H9 (cell line): ENCODE data around the gene CDH23. TPM values are rescaled to one million over a fixed set of nuclear protein-coding genes. Genes with fewer than 3 reads are reported as not detected.

ENCODE experiments used
- DNase-seq: peaks from one replicate; pipeline ENCODE4 v3.0.0-alpha.2; 2017
- H2AFZ ChIP-seq: one replicate; pipeline ENCODE4 v1.6.1; 2013; ENCODE audit warnings: mild to moderate bottlenecking, low read length, control low read depth, moderate library complexity
- H2AK5ac ChIP-seq: 2 replicates; pipeline ENCODE4 v1.6.1; 2013; ENCODE audit warnings: low read length, control low read depth, mixed read lengths; ENCODE audit not compliant: insufficient read length
- H2BK120ac ChIP-seq: one replicate; pipeline ENCODE4 v1.6.1; 2013; ENCODE audit warnings: low read depth, mild to moderate bottlenecking, low read length, control low read depth, inconsistent platforms; ENCODE audit not compliant: poor library complexity, severe bottlenecking
- H2BK12ac ChIP-seq: 2 replicates; pipeline ENCODE4 v1.6.1; 2013; ENCODE audit warnings: low read length, control low read depth, mixed read lengths, low read depth; ENCODE audit not compliant: insufficient read length
- H2BK15ac ChIP-seq: 2 replicates; pipeline ENCODE4 v1.6.1; 2013; ENCODE audit warnings: low read depth, low read length, control low read depth
- H2BK20ac ChIP-seq: one replicate; pipeline ENCODE4 v1.6.1; 2013; ENCODE audit warnings: low read depth, mild to moderate bottlenecking, low read length, control low read depth, inconsistent platforms; ENCODE audit not compliant: poor library complexity, severe bottlenecking
- H2BK5ac ChIP-seq: 2 replicates; pipeline ENCODE4 v1.6.1; 2013; ENCODE audit warnings: low read length, control low read depth, mixed read lengths; ENCODE audit not compliant: insufficient read length
- H3K14ac ChIP-seq: 2 replicates; pipeline ENCODE4 v1.6.1; 2013; ENCODE audit warnings: low read length, control low read depth; ENCODE audit not compliant: insufficient read depth
- H3K18ac ChIP-seq: 2 replicates; pipeline ENCODE4 v1.6.1; 2013; ENCODE audit warnings: low read depth, mild to moderate bottlenecking, mixed read lengths, low read length, control low read depth; ENCODE audit not compliant: insufficient read length
- H3K23ac ChIP-seq: 2 replicates; pipeline ENCODE4 v1.6.1; 2013; ENCODE audit warnings: low read length, control low read depth, mixed read lengths, low read depth; ENCODE audit not compliant: insufficient read length
- H3K23me2 ChIP-seq: 2 replicates; pipeline ENCODE4 v1.6.1; 2013; ENCODE audit warnings: low read depth, mild to moderate bottlenecking, mixed read lengths, low read length, control low read depth; ENCODE audit not compliant: insufficient read length, poor library complexity, severe bottlenecking
- H3K27ac ChIP-seq: 2 replicates; pipeline ENCODE4 v1.5.1; 2013; ENCODE audit warnings: low read length, control low read depth, mixed read lengths, low read depth; ENCODE audit not compliant: insufficient read length
- H3K27me3 ChIP-seq: 2 replicates; pipeline ENCODE4 v1.6.1; 2013; ENCODE audit warnings: low read length, control low read depth, inconsistent platforms; ENCODE audit not compliant: insufficient read depth
- H3K4ac ChIP-seq: 2 replicates; pipeline ENCODE4 v1.6.1; 2013; ENCODE audit warnings: low read depth, mild to moderate bottlenecking, control low read depth, inconsistent platforms, low read length, moderate library complexity
- H3K4me1 ChIP-seq: 2 replicates; pipeline ENCODE4 v1.6.1; 2013; ENCODE audit warnings: low read length, control low read depth, inconsistent platforms; ENCODE audit not compliant: insufficient read depth
- H3K4me2 ChIP-seq: 2 replicates; pipeline ENCODE4 v1.6.1; 2013; ENCODE audit warnings: low read length, control low read depth, mixed read lengths; ENCODE audit not compliant: insufficient read length, insufficient read depth
- H3K56ac ChIP-seq: 2 replicates; pipeline ENCODE4 v1.6.1; 2013; ENCODE audit warnings: low read depth, mild to moderate bottlenecking, mixed read lengths, low read length, control low read depth; ENCODE audit not compliant: insufficient read length
- H3K79me1 ChIP-seq: 2 replicates; pipeline ENCODE4 v1.6.1; 2013; ENCODE audit warnings: low read depth, mild to moderate bottlenecking, moderate library complexity, low read length, control low read depth, inconsistent platforms; ENCODE audit not compliant: insufficient read depth, poor library complexity, severe bottlenecking
- H3K79me2 ChIP-seq: 2 replicates; pipeline ENCODE4 v1.6.1; 2013; ENCODE audit warnings: low read length, control low read depth, inconsistent platforms; ENCODE audit not compliant: insufficient read depth
- H3K9ac ChIP-seq: 2 replicates; pipeline ENCODE4 v1.6.1; 2013; ENCODE audit warnings: low read length, control low read depth, mixed read lengths; ENCODE audit not compliant: insufficient read length; ENCODE audit errors: extremely low read depth
- H3K9me3 ChIP-seq: one replicate; pipeline ENCODE4 v1.6.1; 2013; ENCODE audit warnings: low read depth, low read length, inconsistent platforms; ENCODE audit not compliant: control insufficient read depth
- H3T11ph ChIP-seq: one replicate; pipeline ENCODE4 v1.6.1; 2013; ENCODE audit warnings: mild to moderate bottlenecking, low read length, control low read depth, inconsistent platforms
- H4K20me1 ChIP-seq: one replicate; pipeline ENCODE4 v1.6.1; 2013; ENCODE audit not compliant: control insufficient read depth, insufficient read length, insufficient read depth
- H4K5ac ChIP-seq: 2 replicates; pipeline ENCODE4 v1.6.1; 2013; ENCODE audit warnings: low read depth, mild to moderate bottlenecking, mixed read lengths, low read length, control low read depth; ENCODE audit not compliant: insufficient read length
- H4K8ac ChIP-seq: replicated peaks from 2 replicates; pipeline ENCODE4 v1.6.1; 2013; ENCODE audit warnings: low read length, control low read depth, mixed read lengths, low read depth; ENCODE audit not compliant: insufficient read length
- H4K91ac ChIP-seq: 2 replicates; pipeline ENCODE4 v1.6.1; 2013; ENCODE audit warnings: low read depth, mild to moderate bottlenecking, moderate library complexity, mixed read lengths, low read length, control low read depth; ENCODE audit not compliant: insufficient read length
- H3K27ac Mint-ChIP-seq, 3 experiments: 2 replicates in 2 of 3; 3 replicates in 1 of 3; pipeline ENCODE4 v1.8.0; 2020 to 2021; ENCODE audit warnings: mixed read lengths in 3 of 3, mild to moderate bottlenecking in 1 of 3, moderate library complexity in 1 of 3
- H3K27me3 Mint-ChIP-seq: 2 replicates; pipeline ENCODE4 v1.8.0; 2021; ENCODE audit warnings: low read depth, mild to moderate bottlenecking, moderate library complexity, mixed read lengths
- H3K36me3 Mint-ChIP-seq, 3 experiments: 2 replicates in 2 of 3; 3 replicates in 1 of 3; pipeline ENCODE4 v1.8.0; 2020 to 2021; ENCODE audit warnings: low read depth in 3 of 3, mixed read lengths in 3 of 3; ENCODE audit not compliant: insufficient read depth in 1 of 3
- H3K4me1 Mint-ChIP-seq, 2 experiments: 2 replicates each; pipeline ENCODE4 v1.8.0; 2020; ENCODE audit warnings: mixed read lengths in 2 of 2
- H3K4me3 Mint-ChIP-seq, 2 experiments: 2 replicates in 1 of 2; 3 replicates in 1 of 2; pipeline ENCODE4 v1.8.0; 2020 to 2021; ENCODE audit warnings: mild to moderate bottlenecking in 2 of 2, mixed read lengths in 2 of 2, moderate library complexity in 1 of 2
- H3K9me3 Mint-ChIP-seq, 2 experiments: 2 replicates in 1 of 2; 3 replicates in 1 of 2; pipeline ENCODE4 v1.8.0; 2020; ENCODE audit warnings: mild to moderate bottlenecking in 2 of 2, mixed read lengths in 2 of 2, moderate library complexity in 1 of 2
- CTCF ChIP-seq: fragments of 200-600 bp; sonication (generic); conservative IDR thresholded peaks from 3 replicates; pipeline ENCODE4 v1.8.0; 2021; ENCODE audit warnings: antibody characterized with exemption, mild to moderate bottlenecking
- WGBS: extraction: QIAGEN DNeasy Blood & Tissue Kit; methylation state at CpG from one replicate; pipeline ENCODE4 v1.1.7; 2013; ENCODE audit warnings: missing lambda C conversion rate, low lambda C conversion rate, mixed read lengths; ENCODE audit not compliant: insufficient read length; ENCODE audit errors: extremely low coverage; 5-methylcytosine and 5-hydroxymethylcytosine counted together
- total RNA-seq: library from RNA; stranded (reverse); gene quantifications from 2 replicates; pipeline ENCODE4 v1.2.1, GENCODE V29; 2021

Gene CDH23
- total RNA-seq, 1 experiment from 2014 or later = 2.1 TPM

- H3K27me3 ChIP-seq = no peaks in the 10 kb centered on the region
- no peak overlapping the region for H2BK120ac ChIP-seq
- no peak overlapping the region for H3K27ac ChIP-seq
- WGBS = no CpG with 5 or more reads among the region's 5 CpGs
- no peak overlapping the region for H3K23ac ChIP-seq
- Mint-ChIP-seq H3K4me3 (no peak overlapping the region), H3K4me1 (peaks cover 19 to 44% of the 10 kb centered on the region in 2 experiments), H3K36me3 (no peaks in the 10 kb centered on the region; a peak in 1 of 7 replicates), H3K27ac (no peak overlapping the region), H3K9me3 (no peaks in the 10 kb centered on the region), H3K27me3 (peaks cover 3% of the 10 kb centered on the region)
- no peak overlapping the region for H2BK20ac ChIP-seq
- no peaks in the 10 kb centered on the region; the same call in 1 of the 2 replicates for H3K4me1 ChIP-seq
- no peaks in the 10 kb centered on the region for H3K79me2 ChIP-seq
- H3K9ac ChIP-seq = no peak overlapping the region
- H3K14ac ChIP-seq = no peak overlapping the region
- H3K23me2 ChIP-seq = no peaks in the 10 kb centered on the region
- no peak overlapping the region for H4K5ac ChIP-seq
- H3K18ac ChIP-seq = no peak overlapping the region
- no peak overlapping the region for H2BK15ac ChIP-seq
- no peaks in the 10 kb centered on the region for H4K20me1 ChIP-seq
- no peak overlapping the region for H4K8ac ChIP-seq
- H3K9me3 ChIP-seq = no peaks in the 10 kb centered on the region
- DNase-seq = no peak
- no peak overlapping the region for H3K56ac ChIP-seq
- no peak overlapping the region for H3T11ph ChIP-seq
- no peak overlapping the region for H2BK5ac ChIP-seq
- no peak overlapping the region for H2BK12ac ChIP-seq
- H3K4ac ChIP-seq = no peak overlapping the region
- H2AK5ac ChIP-seq = no peak overlapping the region
- no peak overlapping the region for H3K4me2 ChIP-seq
- no peaks in the 10 kb centered on the region for H3K79me1 ChIP-seq
- H2AFZ ChIP-seq = no peak overlapping the region
- TF ChIP-seq CTCF = no peak
- no peak overlapping the region for H4K91ac ChIP-seq
These were observed 129.0 kb downstream of the CDH23 start for GRCh38 chr10:71525721-71526120.
